ENCODE data around the gene IRS1. TPM values are rescaled to one million over a fixed set of nuclear protein-coding genes. Genes with fewer than 3 reads are reported as not detected.

Gene IRS1
- total and polyA plus RNA-seq, 2 of the 4 experiments (the other 2 are of a cell fraction) = 21.1 to 37.1 TPM

- Histone ChIP-seq H3K27me3 (ENCODE audit: control insufficient read depth, insufficient read depth, low read length) (no peaks in the 10 kb centered on the region), H2BK120ac (ENCODE audit: low read depth, low read length) (no peak overlapping the region), H3K9ac (ENCODE audit: low read depth, low read length) (no peak overlapping the region), H3K79me1 (ENCODE audit: low read depth in 1 of 2, low read length in 2 of 2) (peaks cover 25 to 72% of the 10 kb centered on the region in 2 experiments), H4K8ac (ENCODE audit: low read depth in 2 of 2, low read length in 2 of 2) (no peak overlapping the region), H3K27ac (ENCODE audit: insufficient read depth, low read length) (peak overlapping the region; percentile 7; the same call in 1 of the 2 replicates), H3K36me3 (ENCODE audit: control insufficient read depth, insufficient read depth, low read length) (peaks cover 24% of the 10 kb centered on the region), H2AK5ac (ENCODE audit: low read depth, low read length) (no peak overlapping the region), H3K4ac (ENCODE audit: low read depth, low read length) (no peak overlapping the region), H3K4me3 (ENCODE audit: insufficient read depth, low read depth, low read length) (no peak overlapping the region), H4K20me1 (ENCODE audit: insufficient read depth, low read length) (peaks cover 68% of the 10 kb centered on the region), H3K14ac (replicated peaks; ENCODE audit: low read depth, low read length) (no peak overlapping the region), H3K9me1 (ENCODE audit: insufficient read depth, low read length) (peaks cover 18% of the 10 kb centered on the region), H3K23ac (ENCODE audit: low read depth, low read length) (no peak overlapping the region), H2BK5ac (ENCODE audit: low read depth, low read length, poor library complexity, severe bottlenecking) (no peak overlapping the region), H3K4me2 (ENCODE audit: low read depth, low read length) (no peak overlapping the region; the same call in 1 of the 2 replicates), H2BK20ac (ENCODE audit: low read depth, low read length) (no peak overlapping the region), H3K4me1 (ENCODE audit: control insufficient read depth, insufficient read depth, low read length) (peaks cover 23% of the 10 kb centered on the region), H3K9me3 (ENCODE audit: control insufficient read depth, insufficient read depth, low read length) (no peaks in the 10 kb centered on the region; the same call in 1 of the 2 replicates), H2AK9ac (replicated peaks; ENCODE audit: low read depth, low read length, poor library complexity) (no peak overlapping the region), H3K18ac (ENCODE audit: low read depth, low read length) (no peak overlapping the region), H3K56ac (ENCODE audit: extremely low read depth, insufficient read depth, low read length) (no peak overlapping the region), H4K91ac (ENCODE audit: insufficient read depth, low read depth, low read length) (no peak overlapping the region), H2AFZ (replicated peaks; ENCODE audit: low read length, poor library complexity) (no peak overlapping the region), H2BK15ac (ENCODE audit: low read depth, low read length) (no peak overlapping the region), H4K5ac (ENCODE audit: low read depth, low read length) (no peak overlapping the region)
- ChIA-PET CTCF (no interaction called here), POLR2A (ENCODE audit: unreplicated experiment) (no interaction called here)
- no peak for DNase-seq
- intact Hi-C loops (cut with micrococcal nuclease) = loop anchor here (5.0 kb wide), 1 partner anchor 52 kb away; no protein-coding TSS in a partner anchor
- dilution Hi-C loops (cut with HindIII; ENCODE audit: low sequenced_read_pairs, unreplicated experiment) = no loop called here
- ATAC-seq (ENCODE audit: low read depth) = no peak
- in situ Hi-C loops (cut with MboI; ENCODE audit: low sequenced_read_pairs) = no loop called here
- BruUV-seq (replicated peaks) = no TSS peak
- TF ChIP-seq BHLHE40 (IDR thresholded peaks at IDR 0.05; ENCODE audit: low read depth, low read length) (no peak), CTCF (conservative IDR thresholded peaks at IDR 0.05; ENCODE audit: low read depth, low read length) (no peak), CEBPB (IDR thresholded peaks at IDR 0.05; ENCODE audit: low read depth, low read length) (no peak), MAFK (IDR thresholded peaks at IDR 0.05; ENCODE audit: low read depth, low read length) (no peak), ELK1 (IDR thresholded peaks at IDR 0.05; ENCODE audit: borderline replicate concordance, low read depth, low read length) (no peak), CHD1 (IDR thresholded peaks at IDR 0.05; ENCODE audit: low read depth, low read length) (no peak), MXI1 (IDR thresholded peaks at IDR 0.05; ENCODE audit: borderline replicate concordance, low read depth, low read length) (no peak), SMC3 (IDR thresholded peaks at IDR 0.05; ENCODE audit: low read depth, low read length) (no peak), RCOR1 (IDR thresholded peaks at IDR 0.05; ENCODE audit: insufficient replicate concordance, low read length) (no peak), POLR2A (IDR thresholded peaks at IDR 0.05; ENCODE audit: low read depth, low read length) (no peak), RAD21 (IDR thresholded peaks at IDR 0.05; ENCODE audit: low read length) (no peak), RFX5 (IDR thresholded peaks at IDR 0.05; ENCODE audit: low read depth, low read length) (no peak), MAZ (IDR thresholded peaks at IDR 0.05; ENCODE audit: borderline replicate concordance, low read depth, low read length) (no peak), NFE2L2 (IDR thresholded peaks at IDR 0.05; ENCODE audit: low read depth, low read length) (no peak), USF2 (IDR thresholded peaks at IDR 0.05; ENCODE audit: low read depth, low read length) (no peak), FOS (IDR thresholded peaks at IDR 0.05; ENCODE audit: low read depth, low read length) (no peak)
- WGBS, 2 experiments (ENCODE audit: extremely low coverage in 2 of 2, insufficient read length in 1 of 2) = no CpG with 5 or more reads among the region's 3 CpGs
These were observed 59.5 kb downstream of the IRS1 start for GRCh38 chr2:226740039-226740648.

Data from IMR-90 (cell line).